IMR-90 (cell line): ENCODE data around the gene ETFB. TPM values are rescaled to one million over a fixed set of nuclear protein-coding genes. Genes with fewer than 3 reads are reported as not detected.
A peak's percentile ranks its signal among the peaks of the same experiment; 100 is the strongest.

Source experiments
- ATAC-seq: fragments of 200-7000 bp; cut with Tn5 transposase; 2 replicates; pipeline ENCODE4 v1.9.1; 2020; ENCODE audit warnings: low read depth, mild to moderate bottlenecking, moderate library complexity
- BruUV-seq: library from RNA; stranded (reverse); fragments of 400-500 nt; replicated peaks from 2 replicates; lab custom pipeline; 2021; lab: Mats Ljungman, UMichigan
- CTCF ChIA-PET: fragments of 300-600 bp; formaldehyde crosslinking; extraction: SDS; loops from one replicate; lab custom pipeline; 2021; ENCODE audit warnings: antibody characterized with exemption; lab: Yijun Ruan, JAX
- POLR2A ChIA-PET: fragments of 300-600 bp; sonication (Branson Sonifier 250); formaldehyde crosslinking; loops from one replicate; lab custom pipeline; 2022; ENCODE audit warnings: antibody characterized with exemption; ENCODE audit not compliant: unreplicated experiment; lab: Charles Lee
- DNase-seq: peaks from one replicate; pipeline ENCODE4 v3.0.0; 2013
- H2AFZ ChIP-seq: replicated peaks from 2 replicates; pipeline ENCODE3; 2013; ENCODE audit warnings: low read length, mild to moderate bottlenecking; ENCODE audit not compliant: poor library complexity
- H2AK5ac ChIP-seq: 2 replicates; pipeline ENCODE4 v1.6.1; 2013; ENCODE audit warnings: low read depth, low read length, inconsistent platforms
- H2AK9ac ChIP-seq: replicated peaks from 2 replicates; pipeline ENCODE3; 2013; ENCODE audit warnings: mild to moderate bottlenecking, low read depth, low read length, moderate library complexity; ENCODE audit not compliant: poor library complexity
- H2BK120ac ChIP-seq: 2 replicates; pipeline ENCODE4 v1.6.1; 2013; ENCODE audit warnings: low read depth, low read length, inconsistent platforms
- H2BK15ac ChIP-seq: 3 replicates; pipeline ENCODE4 v1.6.1; 2013; ENCODE audit warnings: low read depth, low read length, inconsistent platforms
- H2BK20ac ChIP-seq: 2 replicates; pipeline ENCODE4 v1.6.1; 2013; ENCODE audit warnings: low read depth, mild to moderate bottlenecking, inconsistent platforms, low read length, moderate library complexity
- H2BK5ac ChIP-seq: 2 replicates; pipeline ENCODE4 v1.6.1; 2013; ENCODE audit warnings: mild to moderate bottlenecking, low read depth, low read length, inconsistent platforms; ENCODE audit not compliant: poor library complexity, severe bottlenecking
- H3K14ac ChIP-seq: replicated peaks from 2 replicates; pipeline ENCODE4 v1.6.1; 2013; ENCODE audit warnings: low read depth, low read length, inconsistent platforms
- H3K18ac ChIP-seq: 2 replicates; pipeline ENCODE4 v1.6.1; 2013; ENCODE audit warnings: low read depth, low read length, control low read depth
- H3K23ac ChIP-seq: 2 replicates; pipeline ENCODE4 v1.6.1; 2013; ENCODE audit warnings: low read depth, low read length, inconsistent platforms
- H3K27ac ChIP-seq: 2 replicates; pipeline ENCODE4 v1.5.1; 2013; ENCODE audit warnings: mild to moderate bottlenecking, control low read depth, low read length; ENCODE audit not compliant: insufficient read depth
- H3K27me3 ChIP-seq: 2 replicates; pipeline ENCODE4 v1.6.1; 2013; ENCODE audit warnings: low read length; ENCODE audit not compliant: control insufficient read depth, insufficient read depth
- H3K36me3 ChIP-seq: 2 replicates; pipeline ENCODE4 v1.6.1; 2013; ENCODE audit warnings: low read length, mixed read lengths; ENCODE audit not compliant: control insufficient read depth, insufficient read depth
- H3K4ac ChIP-seq: 2 replicates; pipeline ENCODE4 v1.6.1; 2013; ENCODE audit warnings: low read depth, low read length, inconsistent platforms
- H3K4me1 ChIP-seq: 2 replicates; pipeline ENCODE4 v1.6.1; 2013; ENCODE audit warnings: low read length, mixed read lengths; ENCODE audit not compliant: control insufficient read depth, insufficient read depth
- H3K4me2 ChIP-seq: 2 replicates; pipeline ENCODE4 v1.6.1; 2013; ENCODE audit warnings: low read depth, mild to moderate bottlenecking, control low read depth, low read length, moderate library complexity
- H3K4me3 ChIP-seq: 2 replicates; pipeline ENCODE4 v1.5.1; 2013; ENCODE audit warnings: low read depth, mild to moderate bottlenecking, control low read depth, low read length, moderate library complexity; ENCODE audit not compliant: insufficient read depth
- H3K56ac ChIP-seq: 2 replicates; pipeline ENCODE4 v1.6.1; 2013; ENCODE audit warnings: low read length, inconsistent platforms; ENCODE audit not compliant: insufficient read depth; ENCODE audit errors: extremely low read depth
- H3K79me1 ChIP-seq, 2 experiments: 2 replicates each; pipeline ENCODE4 v1.6.1; 2013; ENCODE audit warnings: low read length in 2 of 2, inconsistent platforms in 1 of 2, low read depth in 1 of 2
- H3K9ac ChIP-seq: 2 replicates; pipeline ENCODE4 v1.6.1; 2013; ENCODE audit warnings: low read depth, low read length, control low read depth
- H3K9me1 ChIP-seq: 2 replicates; pipeline ENCODE4 v1.6.1; 2013; ENCODE audit warnings: low read length, inconsistent platforms; ENCODE audit not compliant: insufficient read depth
- H3K9me3 ChIP-seq: 2 replicates; pipeline ENCODE4 v1.6.1; 2013; ENCODE audit warnings: low read length; ENCODE audit not compliant: control insufficient read depth, insufficient read depth
- H4K20me1 ChIP-seq: 2 replicates; pipeline ENCODE4 v1.6.1; 2013; ENCODE audit warnings: low read length, inconsistent platforms; ENCODE audit not compliant: insufficient read depth
- H4K5ac ChIP-seq: 2 replicates; pipeline ENCODE4 v1.6.1; 2013; ENCODE audit warnings: mild to moderate bottlenecking, low read depth, low read length, control low read depth
- H4K8ac ChIP-seq, 2 experiments: 2 replicates each; pipeline ENCODE4 v1.6.1; 2013; ENCODE audit warnings: low read depth in 2 of 2, low read length in 2 of 2, control low read depth in 1 of 2, inconsistent platforms in 1 of 2
- H4K91ac ChIP-seq: 2 replicates; pipeline ENCODE4 v1.6.1; 2013; ENCODE audit warnings: low read depth, low read length, inconsistent platforms; ENCODE audit not compliant: insufficient read depth
- FOS ChIP-seq: fragments of 150-350 bp; IDR thresholded peaks from 2 replicates; pipeline ENCODE4 v1.6.1; 2016; ENCODE audit warnings: low read depth, low read length
- SMC3 ChIP-seq: fragments of 150-350 bp; IDR thresholded peaks from 2 replicates; pipeline ENCODE4 v1.6.1; 2016; ENCODE audit warnings: low read depth, mild to moderate bottlenecking, antibody characterized with exemption, low read length, moderate library complexity
- WGBS, 2 experiments: methylation state at CpG; one replicate each; pipeline versions ENCODE4 v1.1.5 to v1.1.7; 2013; ENCODE audit warnings: missing lambda C conversion rate in 2 of 2; ENCODE audit not compliant: insufficient read length in 1 of 2; ENCODE audit errors: extremely low coverage in 2 of 2; 5-methylcytosine and 5-hydroxymethylcytosine counted together
- dilution Hi-C: fragments of 300-500 bp; cut with HindIII; formaldehyde crosslinking; loops from one replicate; pipeline ENCODE4 v1.14.3; 2018; ENCODE audit warnings: low sequenced_read_pairs; ENCODE audit not compliant: unreplicated experiment
- in situ Hi-C: fragments of 300-500 bp; cut with MboI; formaldehyde crosslinking; loops from 3 replicates; pipeline ENCODE4 v1.14.3; 2019; ENCODE audit warnings: low sequenced_read_pairs, inconsistent platforms, mixed read lengths
- intact Hi-C: fragments of 100-400 bp; cut with micrococcal nuclease; formaldehyde crosslinking; loops from 2 replicates; pipeline ENCODE4 v1.10.0; 2022
- polyA plus RNA-seq, 3 experiments: library from polyadenylated mRNA; depleted of rRNA; stranded (reverse); fragments of >200 nt; gene quantifications; 2 replicates each; pipeline ENCODE4 v1.2.3, GENCODE V29; 2012; ENCODE audit warnings: low replicate concordance in 1 of 3
- total RNA-seq: library from RNA; depleted of rRNA; stranded (reverse); fragments of >200 nt; gene quantifications from 2 replicates; pipeline ENCODE4 v1.2.3, GENCODE V29; 2012

Gene ETFB
- total and polyA plus RNA-seq, 2 of the 4 experiments (the other 2 are of a cell fraction): 141 to 166 TPM

- no peak overlapping the region for H3K56ac ChIP-seq
These were observed 14.2 kb upstream of the ETFB start for GRCh38 chr19:51380379-51380778.

More at GRCh38 chr19:51380379-51380778, 14.2 kb upstream of the ETFB start:
- no peak overlapping the region for H2BK120ac ChIP-seq
- no peaks in the 10 kb centered on the region for H4K20me1 ChIP-seq
- H3K4me3 ChIP-seq: no peak overlapping the region
- dilution Hi-C loops: no loop called here
- no peaks in the 10 kb centered on the region for H3K79me1 ChIP-seq
- in situ Hi-C loops: no loop called here
- H2BK15ac ChIP-seq: no peak overlapping the region
- no peak overlapping the region for H3K14ac ChIP-seq
- H4K5ac ChIP-seq: no peak overlapping the region
- H2AK5ac ChIP-seq: no peak overlapping the region
- no peak overlapping the region for H2BK5ac ChIP-seq
- peak overlapping the region; percentile 16 for H2AK9ac ChIP-seq
- no peak overlapping the region for H4K8ac ChIP-seq
- DNase-seq (no peak), ATAC-seq (no peak)
- no peak overlapping the region for H3K4ac ChIP-seq
- H3K9me3 ChIP-seq: no peaks in the 10 kb centered on the region
- H3K4me1 ChIP-seq: no peaks in the 10 kb centered on the region
- H3K9me1 ChIP-seq: no peaks in the 10 kb centered on the region
- no peak overlapping the region for H3K27ac ChIP-seq
- BruUV-seq: no TSS peak
- no peak overlapping the region for H3K4me2 ChIP-seq
- no peak overlapping the region for H3K18ac ChIP-seq
- no peak overlapping the region for H3K23ac ChIP-seq
- intact Hi-C loops: no loop called here
- no peaks in the 10 kb centered on the region for H3K36me3 ChIP-seq
- H4K91ac ChIP-seq: no peak overlapping the region
- TF ChIP-seq FOS (no peak), SMC3 (no peak)
- ChIA-PET CTCF (interaction anchor here (1.6 kb wide), 1 partner anchor 10 kb away, joined by 3 read pairs; no protein-coding TSS in a partner anchor), POLR2A (no interaction called here)
- H2AFZ ChIP-seq: no peak overlapping the region
- no peak overlapping the region for H3K9ac ChIP-seq
- WGBS, 2 experiments: 79% methylated on average over 5 of the region's 9 CpGs; no CpG with 5 or more reads in 1 of the 2 experiments
- H2BK20ac ChIP-seq: no peak overlapping the region
- no peaks in the 10 kb centered on the region for H3K27me3 ChIP-seq
